ENCODE data around the gene AFMID. TPM values are rescaled to one million over a fixed set of nuclear protein-coding genes. Genes with fewer than 3 reads are reported as not detected.
A peak's percentile ranks its signal among the peaks of the same experiment; 100 is the strongest.

Gene AFMID
- total and polyA plus RNA-seq, 9 of the 15 experiments (the other 6 are each of a cell fraction or from before 2014, with no cell fraction given) = 62.1 to 188 (median 74.4) TPM

DNA sequence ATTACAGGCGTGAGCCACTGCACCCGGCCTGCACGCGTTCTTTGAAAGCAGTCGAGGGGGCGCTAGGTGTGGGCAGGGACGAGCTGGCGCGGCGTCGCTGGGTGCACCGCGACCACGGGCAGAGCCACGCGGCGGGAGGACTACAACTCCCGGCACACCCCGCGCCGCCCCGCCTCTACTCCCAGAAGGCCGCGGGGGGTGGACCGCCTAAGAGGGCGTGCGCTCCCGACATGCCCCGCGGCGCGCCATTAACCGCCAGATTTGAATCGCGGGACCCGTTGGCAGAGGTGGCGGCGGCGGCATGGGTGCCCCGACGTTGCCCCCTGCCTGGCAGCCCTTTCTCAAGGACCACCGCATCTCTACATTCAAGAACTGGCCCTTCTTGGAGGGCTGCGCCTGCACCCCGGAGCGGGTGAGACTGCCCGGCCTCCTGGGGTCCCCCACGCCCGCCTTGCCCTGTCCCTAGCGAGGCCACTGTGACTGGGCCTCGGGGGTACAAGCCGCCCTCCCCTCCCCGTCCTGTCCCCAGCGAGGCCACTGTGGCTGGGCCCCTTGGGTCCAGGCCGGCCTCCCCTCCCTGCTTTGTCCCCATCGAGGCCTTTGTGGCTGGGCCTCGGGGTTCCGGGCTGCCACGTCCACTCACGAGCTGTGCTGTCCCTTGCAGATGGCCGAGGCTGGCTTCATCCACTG, 27.0 kb downstream of the AFMID start, which contains the start of gene BIRC5 (continued):
- TF ChIP-seq, protein P1, sequence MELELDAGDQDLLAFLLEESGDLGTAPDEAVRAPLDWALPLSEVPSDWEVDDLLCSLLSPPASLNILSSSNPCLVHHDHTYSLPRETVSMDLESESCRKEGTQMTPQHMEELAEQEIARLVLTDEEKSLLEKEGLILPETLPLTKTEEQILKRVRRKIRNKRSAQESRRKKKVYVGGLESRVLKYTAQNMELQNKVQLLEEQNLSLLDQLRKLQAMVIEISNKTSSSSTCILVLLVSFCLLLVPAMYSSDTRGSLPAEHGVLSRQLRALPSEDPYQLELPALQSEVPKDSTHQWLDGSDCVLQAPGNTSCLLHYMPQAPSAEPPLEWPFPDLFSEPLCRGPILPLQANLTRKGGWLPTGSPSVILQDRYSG (tag; conservative IDR thresholded peaks at IDR 0.05; ENCODE audit: low read depth) = no peak
- no peak for TF ChIP-seq ZNF79 (CRISPR knock-in tag; IDR thresholded peaks at IDR 0.05; ENCODE audit: low read depth)
- TF ChIP-seq HCFC1 (IDR thresholded peaks at IDR 0.05; ENCODE audit: low read depth, low read length) = peak; percentile 97
- TF ChIP-seq ZKSCAN3 (CRISPR knock-in tag; IDR thresholded peaks at IDR 0.05) = no peak
- TF ChIP-seq ZFP30 (CRISPR knock-in tag; IDR thresholded peaks at IDR 0.05; ENCODE audit: borderline replicate concordance) = no peak
- TF ChIP-seq, protein P2, sequence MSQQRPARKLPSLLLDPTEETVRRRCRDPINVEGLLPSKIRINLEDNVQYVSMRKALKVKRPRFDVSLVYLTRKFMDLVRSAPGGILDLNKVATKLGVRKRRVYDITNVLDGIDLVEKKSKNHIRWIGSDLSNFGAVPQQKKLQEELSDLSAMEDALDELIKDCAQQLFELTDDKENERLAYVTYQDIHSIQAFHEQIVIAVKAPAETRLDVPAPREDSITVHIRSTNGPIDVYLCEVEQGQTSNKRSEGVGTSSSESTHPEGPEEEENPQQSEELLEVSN (IDR thresholded peaks at IDR 0.05; ENCODE audit: borderline replicate concordance in 1 of 2, extremely low read depth in 1 of 2, insufficient read depth in 1 of 2, insufficient read length in 1 of 2, low read depth in 1 of 2, low read length in 1 of 2, poor library complexity in 1 of 2, severe bottlenecking in 1 of 2) = peak; percentile 75 to 85
- TF ChIP-seq, protein P3, sequence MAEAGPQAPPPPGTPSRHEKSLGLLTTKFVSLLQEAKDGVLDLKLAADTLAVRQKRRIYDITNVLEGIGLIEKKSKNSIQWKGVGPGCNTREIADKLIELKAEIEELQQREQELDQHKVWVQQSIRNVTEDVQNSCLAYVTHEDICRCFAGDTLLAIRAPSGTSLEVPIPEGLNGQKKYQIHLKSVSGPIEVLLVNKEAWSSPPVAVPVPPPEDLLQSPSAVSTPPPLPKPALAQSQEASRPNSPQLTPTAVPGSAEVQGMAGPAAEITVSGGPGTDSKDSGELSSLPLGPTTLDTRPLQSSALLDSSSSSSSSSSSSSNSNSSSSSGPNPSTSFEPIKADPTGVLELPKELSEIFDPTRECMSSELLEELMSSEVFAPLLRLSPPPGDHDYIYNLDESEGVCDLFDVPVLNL (CRISPR knock-in tag; IDR thresholded peaks at IDR 0.05; ENCODE audit: low read depth) = peak; percentile 99
- no peak for TF ChIP-seq HMG20A (CRISPR knock-in tag; conservative IDR thresholded peaks at IDR 0.05)
- TF ChIP-seq HOXB6 (CRISPR knock-in tag; IDR thresholded peaks at IDR 0.05; ENCODE audit: borderline replicate concordance) = no peak
- TF ChIP-seq ZNF586 (CRISPR knock-in tag; conservative IDR thresholded peaks at IDR 0.05) = no peak
- no peak for TF ChIP-seq ZNF354B (CRISPR knock-in tag; IDR thresholded peaks at IDR 0.05)
- TF ChIP-seq SAFB (IDR thresholded peaks at IDR 0.05; ENCODE audit: borderline replicate concordance, low read depth, low read length) = no peak
- peak; percentile 86 for TF ChIP-seq SUPT5H (IDR thresholded peaks at IDR 0.05)
- TF ChIP-seq, protein P4, sequence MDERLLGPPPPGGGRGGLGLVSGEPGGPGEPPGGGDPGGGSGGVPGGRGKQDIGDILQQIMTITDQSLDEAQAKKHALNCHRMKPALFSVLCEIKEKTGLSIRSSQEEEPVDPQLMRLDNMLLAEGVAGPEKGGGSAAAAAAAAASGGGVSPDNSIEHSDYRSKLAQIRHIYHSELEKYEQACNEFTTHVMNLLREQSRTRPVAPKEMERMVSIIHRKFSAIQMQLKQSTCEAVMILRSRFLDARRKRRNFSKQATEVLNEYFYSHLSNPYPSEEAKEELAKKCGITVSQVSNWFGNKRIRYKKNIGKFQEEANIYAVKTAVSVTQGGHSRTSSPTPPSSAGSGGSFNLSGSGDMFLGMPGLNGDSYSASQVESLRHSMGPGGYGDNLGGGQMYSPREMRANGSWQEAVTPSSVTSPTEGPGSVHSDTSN (CRISPR knock-in tag; IDR thresholded peaks at IDR 0.05; ENCODE audit: low read depth) = no peak
- TF ChIP-seq, protein P4 (tag; conservative IDR thresholded peaks at IDR 0.05; ENCODE audit: low read depth) = no peak
- TF ChIP-seq ELF2 (CRISPR knock-in tag; IDR thresholded peaks at IDR 0.05) = peak; percentile 47; the same call in 1 of the 2 replicates
- TF ChIP-seq ZNF766 (CRISPR knock-in tag; conservative IDR thresholded peaks at IDR 0.05) = peak; percentile 90
- no peak for TF ChIP-seq SNIP1 (IDR thresholded peaks at IDR 0.05; ENCODE audit: low read depth)
- TF ChIP-seq ZNF311 (CRISPR knock-in tag; IDR thresholded peaks at IDR 0.05) = no peak
- TF ChIP-seq, protein P5, sequence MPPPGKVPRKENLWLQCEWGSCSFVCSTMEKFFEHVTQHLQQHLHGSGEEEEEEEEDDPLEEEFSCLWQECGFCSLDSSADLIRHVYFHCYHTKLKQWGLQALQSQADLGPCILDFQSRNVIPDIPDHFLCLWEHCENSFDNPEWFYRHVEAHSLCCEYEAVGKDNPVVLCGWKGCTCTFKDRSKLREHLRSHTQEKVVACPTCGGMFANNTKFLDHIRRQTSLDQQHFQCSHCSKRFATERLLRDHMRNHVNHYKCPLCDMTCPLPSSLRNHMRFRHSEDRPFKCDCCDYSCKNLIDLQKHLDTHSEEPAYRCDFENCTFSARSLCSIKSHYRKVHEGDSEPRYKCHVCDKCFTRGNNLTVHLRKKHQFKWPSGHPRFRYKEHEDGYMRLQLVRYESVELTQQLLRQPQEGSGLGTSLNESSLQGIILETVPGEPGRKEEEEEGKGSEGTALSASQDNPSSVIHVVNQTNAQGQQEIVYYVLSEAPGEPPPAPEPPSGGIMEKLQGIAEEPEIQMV (tag; conservative IDR thresholded peaks at IDR 0.05; ENCODE audit: low read depth) = no peak
- no peak for TF ChIP-seq NFIX (CRISPR knock-in tag; IDR thresholded peaks at IDR 0.05; ENCODE audit: low read depth)
